Fibroblast of skin of left biceps (primary cell): ENCODE measurements around the gene CTNNBL1.

Experiments
- DNase-seq, 2 experiments: peaks; one replicate each; pipeline ENCODE4 v3.0.0-alpha.2; 2013; ENCODE audit warnings: low read depth in 2 of 2

Gene CTNNBL1

DNA sequence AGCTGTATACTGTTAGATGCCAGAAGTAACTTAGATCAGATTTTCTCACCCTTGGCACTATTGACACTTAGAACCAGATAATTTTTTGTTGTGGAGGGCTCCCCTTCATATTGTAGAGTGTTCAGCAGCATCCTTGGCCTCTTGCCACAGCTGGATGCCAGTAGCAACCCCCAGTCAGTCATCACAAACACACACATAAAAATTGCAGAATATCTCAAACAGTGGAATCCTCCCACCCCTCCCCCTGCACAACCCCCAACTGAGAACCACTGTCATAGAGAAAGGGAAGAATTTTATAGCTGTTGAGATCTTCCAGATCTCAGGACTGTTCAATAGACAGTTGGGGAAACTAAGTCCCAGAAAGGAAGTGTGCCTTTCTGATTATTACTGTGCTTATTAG lies 127.9 kb downstream of the CTNNBL1 start:
- peak; percentile 43 to 52 for DNase-seq

DNA sequence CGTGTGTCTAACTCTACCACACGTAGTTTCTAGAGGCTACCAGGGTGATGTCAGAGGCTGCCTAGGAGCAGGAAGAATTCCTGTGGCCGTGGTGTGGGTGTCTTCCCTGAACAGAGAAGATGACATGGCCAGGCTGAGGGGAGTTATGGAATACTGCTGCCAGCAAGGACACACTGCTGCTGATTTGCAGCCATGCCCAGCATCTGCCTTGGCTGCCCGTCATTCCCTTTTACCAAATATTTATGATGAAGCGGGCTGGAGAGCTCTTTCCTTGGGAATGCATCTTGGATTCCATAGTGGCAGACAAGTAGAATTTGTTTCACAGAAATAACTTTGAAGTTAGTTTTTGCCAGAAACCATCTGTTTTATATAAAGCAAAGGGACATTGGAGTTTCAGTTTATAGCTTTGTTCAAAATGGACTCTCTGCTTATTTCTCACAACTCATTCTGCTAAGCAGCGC lies 128.3 kb downstream of the CTNNBL1 start:
- peak; percentile 67 to 77 for DNase-seq

DNA sequence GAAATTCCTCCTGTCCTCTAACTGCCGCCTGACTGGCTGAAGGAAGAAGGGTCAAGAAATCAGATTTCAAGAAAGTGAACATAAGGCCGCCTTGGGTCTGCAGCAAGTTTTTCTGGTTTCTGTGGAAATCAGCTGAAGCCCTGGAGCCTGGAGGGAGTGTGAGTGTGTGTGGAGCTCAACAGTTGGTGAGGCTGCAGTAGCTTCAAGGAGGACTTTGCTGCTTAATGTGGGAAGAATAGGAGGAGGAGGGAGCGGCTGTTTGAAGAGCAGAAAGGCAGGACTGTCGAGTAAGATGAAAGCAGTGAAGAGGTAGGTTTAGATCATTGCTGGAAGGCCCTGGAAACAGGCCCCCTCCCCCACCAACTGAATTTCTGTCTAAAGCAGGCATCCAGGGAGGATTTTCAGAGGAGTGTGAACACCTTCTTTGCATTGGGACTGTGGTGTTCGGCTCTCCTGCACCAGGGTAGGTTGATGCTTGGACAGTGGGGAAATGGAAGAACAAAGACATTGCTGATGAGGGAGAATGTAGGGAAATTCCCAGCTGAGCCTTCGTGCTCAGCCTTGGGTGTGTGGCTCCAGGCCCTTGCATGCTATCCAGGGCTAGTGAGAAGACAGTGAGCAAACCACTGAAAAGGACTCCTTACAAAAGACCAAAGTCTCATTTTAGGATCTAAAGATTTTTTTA lies 129.6 kb downstream of the CTNNBL1 start:
- no peak for DNase-seq

DNA sequence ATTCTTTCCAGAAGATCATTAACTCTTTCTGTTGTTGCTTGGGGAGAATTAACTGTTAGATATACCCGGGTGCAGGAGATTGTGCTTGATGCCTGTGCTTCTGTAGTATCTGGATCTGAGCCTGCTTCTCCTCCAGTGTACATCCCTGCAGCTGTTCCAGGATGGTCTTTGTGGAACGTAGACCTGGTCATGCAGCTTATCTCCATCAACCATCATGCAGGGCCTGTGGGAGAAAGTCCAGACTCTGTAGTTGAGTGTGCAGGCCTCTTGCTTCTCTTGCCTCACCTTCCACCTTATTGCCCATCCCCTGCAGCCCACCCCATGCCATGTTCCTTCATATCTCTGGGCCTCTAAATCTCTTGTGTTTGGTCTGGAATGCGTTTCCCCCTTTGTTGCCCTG lies 133.8 kb downstream of the CTNNBL1 start:
- no peak for DNase-seq

DNA sequence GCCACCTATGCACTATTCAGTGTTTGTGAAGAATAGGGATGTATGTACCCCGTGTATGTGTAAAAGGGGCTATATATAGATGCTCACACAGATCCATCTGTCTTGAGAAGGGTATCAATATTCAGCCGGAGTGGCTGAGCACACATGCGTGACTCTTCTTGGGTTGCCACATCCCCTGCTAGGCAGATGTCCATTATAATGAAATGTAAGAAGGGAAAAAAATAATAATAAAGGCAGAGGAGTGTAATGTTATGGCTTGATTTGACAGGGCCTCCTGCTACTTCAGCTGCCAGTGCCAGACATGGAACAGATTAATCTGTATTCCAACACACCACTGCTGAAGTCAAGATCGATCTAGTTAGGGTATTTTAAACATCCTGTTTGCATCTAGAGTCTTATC lies 134.9 kb downstream of the CTNNBL1 start:
- DNase-seq = no peak

DNA sequence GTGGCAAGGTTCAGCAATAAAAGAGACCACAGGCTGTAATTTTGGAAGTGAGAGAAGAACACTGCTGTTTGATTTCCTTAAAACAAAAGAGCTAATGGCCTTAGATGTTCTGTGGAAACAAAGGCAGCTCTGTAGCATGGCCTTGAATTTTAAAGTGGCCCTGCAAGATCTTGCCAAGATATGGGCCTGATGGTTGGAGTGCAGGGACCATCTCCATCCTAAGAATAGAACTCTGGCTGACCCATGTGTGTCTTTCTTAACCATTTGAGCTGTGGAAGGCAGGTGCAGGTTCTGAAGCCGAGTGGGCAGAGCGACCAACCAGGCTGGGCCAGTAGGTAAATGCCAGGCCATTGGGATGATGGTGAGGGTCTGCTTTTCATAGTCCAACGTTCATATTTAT lies 135.3 kb downstream of the CTNNBL1 start:
- DNase-seq = no peak

DNA sequence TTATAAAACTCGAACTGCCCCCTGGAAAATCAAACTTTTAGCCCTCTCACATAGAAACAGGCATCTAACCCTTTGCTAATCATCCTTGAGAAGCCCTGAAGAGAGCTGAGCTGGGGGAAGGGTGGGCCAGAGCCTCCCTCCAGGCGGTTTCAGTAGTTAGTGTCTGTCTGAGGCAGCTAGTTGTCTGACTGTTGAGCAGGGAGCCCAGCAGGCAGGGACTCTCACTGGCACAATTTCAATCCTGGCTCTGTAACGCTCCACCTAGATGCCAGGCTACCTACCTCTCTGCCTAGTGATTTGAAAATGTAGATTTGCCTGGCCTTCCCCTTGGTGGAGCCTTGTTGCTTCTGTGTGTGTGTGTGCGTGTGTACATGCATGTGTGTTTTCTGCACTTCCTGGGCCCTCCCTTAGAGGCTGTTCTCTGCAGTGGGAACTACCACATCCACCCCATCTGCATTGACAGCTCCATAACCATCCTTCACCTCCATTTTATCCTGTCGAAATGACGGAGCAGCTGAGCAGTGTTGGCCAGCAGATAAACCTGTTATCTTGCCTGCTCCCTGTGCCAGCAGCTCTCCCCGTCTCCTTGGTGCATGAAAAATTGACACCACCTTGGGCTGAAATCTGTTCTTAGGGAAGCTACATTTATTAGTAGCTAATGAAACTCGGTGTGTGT lies 139.5 kb downstream of the CTNNBL1 start:
- no peak for DNase-seq

DNA sequence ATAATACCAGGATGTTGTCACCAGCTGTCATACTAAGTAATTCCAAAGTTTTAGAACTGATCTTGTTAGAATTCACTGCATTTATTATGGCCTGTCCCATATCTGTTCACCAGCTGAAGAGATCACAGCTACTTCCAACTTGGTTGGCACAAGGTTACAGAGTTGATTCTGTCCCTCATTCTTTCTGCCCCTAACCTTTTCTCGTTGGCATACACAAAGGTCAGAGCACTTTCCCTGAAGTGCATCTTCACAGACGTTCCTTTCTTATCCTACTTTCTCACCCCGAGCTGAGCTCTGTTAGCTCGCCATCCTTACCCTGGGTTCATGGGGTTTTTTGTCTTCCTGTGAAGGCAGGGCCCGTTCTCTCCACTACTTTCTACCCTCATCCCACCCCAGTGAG lies 143.1 kb downstream of the CTNNBL1 start:
- DNase-seq = no peak

DNA sequence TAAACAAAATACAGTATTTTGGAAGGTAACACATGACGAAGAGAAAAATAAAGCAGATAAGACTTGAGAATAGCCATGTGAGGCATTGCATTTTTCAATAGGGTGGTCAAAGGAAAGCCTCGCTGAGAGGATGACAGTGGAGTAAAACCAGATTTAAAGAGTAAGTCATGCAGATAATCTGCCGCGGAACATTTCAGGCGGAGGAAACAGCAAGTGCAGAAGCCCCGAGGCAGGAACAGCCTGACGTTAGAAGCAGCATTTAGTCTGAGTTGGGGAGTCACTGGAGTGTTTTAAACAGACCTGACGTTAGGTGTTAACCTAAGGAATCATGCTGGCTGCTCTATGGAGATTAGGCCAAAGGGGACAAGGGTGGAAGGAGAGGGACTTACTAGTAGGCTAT lies 144.1 kb downstream of the CTNNBL1 start:
- no peak for DNase-seq

DNA sequence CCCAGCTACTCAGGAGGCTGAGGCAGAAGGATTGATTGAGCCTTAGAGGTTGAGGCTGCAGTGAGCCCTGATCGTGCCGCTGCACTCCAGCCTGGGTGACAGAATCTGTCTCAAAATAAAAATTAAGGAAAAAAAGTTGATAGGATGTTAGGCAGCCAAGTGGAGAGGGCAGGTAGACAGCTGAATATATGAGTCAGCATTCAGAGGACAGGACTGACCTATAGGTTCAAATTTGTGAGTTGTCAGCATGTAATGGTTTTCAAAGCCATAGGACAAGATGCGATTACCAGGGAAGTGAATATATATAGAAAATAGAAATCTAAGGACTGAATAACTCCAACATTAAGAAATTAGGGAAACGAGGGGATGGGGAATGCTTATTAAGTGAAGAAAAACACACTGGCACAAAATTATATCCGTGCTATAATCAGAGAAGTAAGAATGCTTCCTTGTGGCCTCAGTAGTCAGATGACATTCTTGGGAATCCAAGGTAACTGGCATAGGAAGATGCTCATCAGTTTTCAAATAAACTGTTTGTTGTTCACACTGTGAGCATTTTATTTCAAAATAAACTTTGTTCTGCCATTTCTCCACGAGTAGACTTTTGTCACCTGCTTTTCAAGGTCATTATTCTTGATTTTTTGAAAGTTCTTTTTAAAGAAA lies 145.1 kb downstream of the CTNNBL1 start:
- DNase-seq = no peak

DNA sequence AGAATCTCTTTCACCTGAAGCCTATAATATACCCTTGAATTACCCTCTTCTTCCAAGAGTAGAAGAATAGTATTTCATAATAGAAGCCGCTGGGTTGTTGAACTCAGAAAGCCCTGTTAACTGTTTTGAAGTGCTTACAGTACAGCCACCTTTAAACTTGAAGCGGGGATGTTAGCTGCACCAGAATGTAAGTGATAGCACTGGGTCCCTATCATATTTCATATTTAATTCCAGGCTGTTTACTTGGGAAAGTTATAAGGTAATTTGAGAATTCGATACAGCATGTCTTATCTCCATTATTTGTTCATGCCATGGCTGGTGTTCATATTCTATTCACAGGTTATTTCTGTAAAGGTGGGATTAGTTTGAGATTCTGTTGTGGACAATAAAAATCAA lies 145.6 kb downstream of the CTNNBL1 start:
- no peak for DNase-seq

DNA sequence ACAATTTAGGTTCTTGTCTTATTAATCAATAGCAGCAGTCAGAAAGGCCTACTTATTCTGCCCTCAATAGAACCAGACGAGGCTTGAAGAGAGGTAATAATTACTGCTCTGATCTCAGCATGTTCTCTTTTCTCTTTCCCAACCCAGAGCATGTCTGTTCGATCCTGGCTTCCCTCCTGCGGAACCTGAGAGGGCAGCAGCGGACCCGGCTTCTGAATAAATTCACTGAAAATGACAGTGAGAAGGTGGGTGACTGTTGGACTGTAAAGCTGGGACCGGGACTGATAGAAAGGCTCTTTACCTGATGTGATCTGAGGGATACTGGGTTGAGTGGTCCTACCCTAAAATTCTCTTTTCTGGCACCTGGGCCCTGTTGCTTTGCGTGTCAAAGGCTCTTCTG lies 146.1 kb downstream of the CTNNBL1 start:
- DNase-seq = no peak

DNA sequence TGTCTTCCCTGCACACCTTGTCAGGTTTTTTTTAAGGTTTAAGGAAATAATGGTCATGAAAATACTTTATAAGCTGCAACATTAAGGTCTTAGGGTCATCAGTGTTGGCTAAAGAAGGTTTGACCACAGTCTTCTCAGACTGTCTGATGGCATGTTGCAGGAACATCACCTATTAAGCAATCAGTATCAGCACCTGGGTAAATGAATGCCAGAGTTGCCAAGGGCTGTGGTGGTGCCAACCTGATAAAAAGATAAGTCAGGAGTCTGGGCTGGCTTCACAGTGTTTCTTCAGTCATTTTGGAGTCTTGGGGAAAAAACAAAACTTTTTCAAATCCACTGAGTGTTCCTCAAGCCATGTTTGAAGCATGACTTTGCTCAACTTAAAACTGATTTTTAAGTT lies 147.6 kb downstream of the CTNNBL1 start:
- no peak for DNase-seq

DNA sequence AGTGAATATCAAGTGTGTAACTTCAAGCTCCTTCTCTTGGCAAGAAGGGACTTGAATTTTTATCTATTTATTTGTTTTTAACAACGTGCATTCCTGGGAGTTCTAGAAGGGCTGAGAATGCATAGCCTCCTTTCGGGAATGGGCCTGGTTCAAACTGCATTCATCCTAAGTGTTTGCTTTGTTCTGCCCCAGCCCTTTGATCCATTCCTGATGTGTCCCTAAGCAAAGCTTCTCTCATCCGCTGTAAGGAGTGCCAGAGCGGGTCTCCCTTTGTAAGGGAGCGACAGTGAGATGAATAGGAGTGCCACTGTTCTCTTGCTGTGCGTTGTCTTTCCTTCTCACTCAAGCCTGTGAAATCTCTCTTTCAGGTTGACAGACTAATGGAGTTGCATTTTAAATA lies 148.1 kb downstream of the CTNNBL1 start:
- DNase-seq = no peak

DNA sequence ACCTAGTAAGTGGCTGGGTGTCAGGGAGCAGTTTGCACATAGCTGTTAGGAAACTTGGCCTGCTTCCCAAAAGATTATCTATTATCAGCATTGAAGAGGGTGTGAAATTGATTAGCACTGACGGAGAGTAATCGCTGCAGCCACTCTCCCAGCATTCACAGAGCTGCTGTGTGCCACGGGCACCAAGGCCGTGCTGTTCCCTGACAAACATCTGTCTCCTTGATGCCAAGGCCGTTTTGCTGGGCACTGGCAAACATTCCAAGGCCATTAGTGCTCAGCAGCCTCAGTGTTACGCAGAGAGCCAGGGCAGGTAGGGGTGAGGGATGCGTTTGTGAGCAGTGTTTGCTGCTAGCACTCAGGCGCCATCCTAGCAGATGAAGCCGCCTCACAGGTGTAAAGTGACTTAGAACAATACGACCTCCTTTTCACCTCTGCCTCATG lies 151.4 kb downstream of the CTNNBL1 start:
- DNase-seq = no peak

DNA sequence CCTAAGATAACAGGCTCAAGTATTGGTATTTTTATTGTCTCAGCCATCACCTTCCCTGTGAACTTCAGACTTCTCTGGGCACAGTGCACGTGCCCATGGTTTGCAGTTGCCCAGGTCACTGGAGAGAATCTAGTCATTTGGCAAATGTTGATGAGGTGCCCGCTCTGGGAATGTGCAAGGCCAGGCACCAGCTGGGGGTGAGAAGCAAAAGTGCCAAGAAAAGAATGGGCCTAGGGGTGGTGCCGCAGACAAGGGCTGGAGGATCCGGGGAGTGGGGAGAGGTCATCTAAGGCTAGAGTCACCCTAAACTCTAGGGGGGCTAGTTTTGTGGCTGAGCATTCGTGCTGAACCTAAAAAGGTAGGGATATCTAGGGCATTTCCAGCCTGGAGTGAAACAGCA lies 152.0 kb downstream of the CTNNBL1 start:
- no peak for DNase-seq

DNA sequence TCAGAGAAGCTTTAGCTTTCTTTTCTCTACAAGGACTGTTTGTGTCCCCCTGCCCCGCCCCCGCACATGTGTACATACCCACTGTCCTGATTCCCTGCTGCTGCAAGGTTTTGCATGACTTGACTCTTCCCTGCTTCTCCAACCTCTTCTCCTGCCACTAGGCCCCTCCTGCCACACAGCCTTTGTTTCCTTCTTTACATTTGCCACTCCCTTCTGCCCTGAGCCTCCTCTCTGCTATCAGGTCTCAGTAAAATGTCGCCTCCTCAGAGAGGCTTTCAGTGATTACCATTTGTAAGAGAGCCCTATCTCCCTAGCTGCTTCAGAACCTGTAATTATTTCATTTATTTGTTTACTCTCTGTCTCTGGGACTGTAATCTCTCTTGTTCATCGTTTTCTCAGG lies 152.7 kb downstream of the CTNNBL1 start:
- no peak for DNase-seq

DNA sequence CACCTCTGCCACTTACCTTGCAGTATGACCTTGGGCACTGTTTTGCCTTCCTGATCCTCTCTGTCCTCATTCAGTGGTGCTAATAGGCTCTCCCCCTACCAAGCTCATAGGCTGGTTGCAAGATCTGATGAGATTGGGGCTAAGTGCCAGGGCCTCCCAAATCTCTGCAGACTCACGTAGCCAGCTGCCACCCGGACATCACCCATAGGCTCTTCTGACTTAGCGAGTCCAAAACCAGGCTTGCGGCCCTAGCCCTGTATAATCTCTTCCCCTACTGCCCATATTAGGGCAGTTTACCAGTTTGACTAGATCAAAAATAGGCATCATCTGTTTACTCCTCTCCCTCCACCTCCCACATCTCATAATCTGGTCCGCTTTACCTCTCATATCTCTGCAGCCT lies 154.9 kb downstream of the CTNNBL1 start:
- no peak for DNase-seq

DNA sequence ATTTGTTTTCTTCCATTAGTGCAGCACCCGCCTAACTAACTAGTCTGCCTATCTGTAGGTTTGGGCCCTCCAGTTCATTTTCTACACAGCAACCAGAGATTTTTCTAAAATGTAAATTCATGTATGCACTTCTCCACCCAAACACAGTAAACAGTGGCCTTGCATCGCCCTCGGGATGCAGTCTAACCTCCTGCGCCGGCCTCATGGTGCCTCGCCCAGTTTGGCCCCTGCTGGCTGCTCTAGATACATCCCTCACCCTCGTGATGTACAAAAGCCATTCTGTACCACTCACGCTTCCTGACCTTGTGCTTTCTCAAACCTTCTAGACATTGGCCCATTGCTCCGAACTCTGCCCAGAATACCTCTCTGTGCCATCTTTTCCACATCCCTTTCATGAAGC lies 155.3 kb downstream of the CTNNBL1 start:
- DNase-seq = no peak

DNA sequence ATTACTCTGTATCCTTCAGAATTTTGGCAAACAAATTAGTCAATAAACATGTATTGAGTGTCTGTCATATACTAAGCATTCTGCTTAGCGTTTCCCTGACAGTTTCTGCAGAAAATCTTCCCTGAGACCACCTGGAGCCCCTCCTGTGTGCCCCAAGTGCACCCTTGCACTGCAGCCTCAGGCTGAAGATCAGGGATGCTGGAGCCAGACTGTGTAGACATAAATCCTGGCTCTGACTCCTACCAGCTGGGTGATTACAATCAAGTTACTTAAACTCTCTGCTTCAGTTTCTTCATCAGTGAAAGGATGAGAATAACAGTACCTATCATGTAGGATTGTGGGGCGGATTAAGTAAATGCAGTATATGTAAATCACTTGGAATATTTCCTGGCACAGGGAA lies 155.7 kb downstream of the CTNNBL1 start:
- no peak for DNase-seq

DNA sequence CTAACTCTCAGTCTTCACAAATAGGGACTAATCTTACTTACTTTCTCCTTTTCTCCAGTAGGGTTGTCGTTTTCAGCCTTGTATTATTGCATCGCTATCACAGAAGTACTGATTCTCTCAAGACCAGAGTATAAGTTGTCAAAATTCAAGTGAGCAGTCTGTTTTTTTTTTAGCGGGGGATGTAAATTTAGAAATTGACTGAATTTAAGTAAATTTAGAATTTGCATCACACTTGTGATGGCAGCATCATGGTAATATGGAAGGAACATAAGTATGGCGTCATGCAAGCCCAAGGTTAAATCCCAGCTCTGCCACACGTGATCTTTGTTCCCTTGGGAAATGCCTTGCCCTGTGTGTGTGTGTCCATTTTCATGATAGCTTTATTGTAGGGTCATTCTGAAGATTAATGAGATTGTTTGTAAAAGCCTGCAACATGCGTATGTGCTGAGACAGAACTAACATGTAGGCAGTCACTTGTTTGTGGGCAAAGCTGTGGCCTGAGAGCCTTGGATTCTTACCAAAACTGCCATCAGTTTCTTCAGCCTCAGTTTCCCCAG lies 156.3 kb downstream of the CTNNBL1 start:
- no peak for DNase-seq

DNA sequence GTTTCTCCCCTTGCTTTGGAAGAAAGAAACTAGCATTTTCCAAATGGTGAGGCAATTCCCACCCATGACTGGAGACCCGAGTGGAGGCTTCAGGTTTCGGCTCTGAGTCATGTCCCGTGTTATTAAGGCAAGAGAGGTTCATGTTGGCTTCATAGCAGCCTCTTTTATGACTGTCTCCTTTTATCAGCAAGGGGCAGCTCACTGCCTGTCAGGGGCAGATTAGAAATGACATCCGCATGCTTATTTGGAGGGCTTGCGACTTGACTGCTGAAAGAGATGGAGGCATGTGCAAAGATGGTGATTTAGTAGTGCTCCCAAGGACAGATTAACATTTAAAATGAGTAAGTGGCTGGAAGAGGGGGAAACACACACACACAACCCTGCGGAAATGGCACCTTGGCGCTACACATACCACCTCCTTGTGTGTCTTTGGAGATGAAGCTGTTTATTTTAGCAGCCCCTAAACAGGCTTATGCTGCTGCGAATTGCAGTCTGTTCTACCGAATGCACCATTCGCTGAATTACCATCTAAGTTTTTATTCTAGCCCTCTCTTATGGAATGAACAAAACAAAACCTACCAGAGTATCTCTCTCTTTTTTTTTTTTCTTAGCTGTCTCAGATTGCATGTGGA lies 157.0 kb downstream of the CTNNBL1 start:
- no peak for DNase-seq
